HT-29 (cell line): ENCODE results near the gene MED10. TPM values are rescaled to one million over a fixed set of nuclear protein-coding genes. Genes with fewer than 3 reads are reported as not detected.

Experiments used
- DNase-seq: peaks from one replicate; pipeline ENCODE4 v3.0.0-alpha.2; 2015; ENCODE audit warnings: low spot score
- total RNA-seq: library from RNA; depleted of rRNA; stranded (reverse); fragments of >200 nt; shearing (Covaris generic); gene quantifications from 2 replicates; pipeline ENCODE4 v1.2.3, GENCODE V29; 2014; rRNA removed

Gene MED10
- total RNA-seq, 1 experiment from 2014 or later = 18.5 TPM

GRCh38 chr5:6350277-6351090 is 27.9 kb downstream of the MED10 start:
- no peak for DNase-seq

- DNase-seq = no peak
Observed at GRCh38 chr5:6349387-6349786, 29.0 kb downstream of the MED10 start.

- DNase-seq = no peak
Observed at GRCh38 chr5:6348476-6349000, 29.8 kb downstream of the MED10 start.

- DNase-seq = no peak
Observed at GRCh38 chr5:6347673-6348072, 30.7 kb downstream of the MED10 start.

GRCh38 chr5:6347165-6347564 is 31.2 kb downstream of the MED10 start:
- DNase-seq = no peak

- no peak for DNase-seq
Observed at GRCh38 chr5:6344593-6344989, 33.8 kb downstream of the MED10 start.

GRCh38 chr5:6343951-6344592 is 34.3 kb downstream of the MED10 start:
- no peak for DNase-seq

- DNase-seq = no peak
Observed at GRCh38 chr5:6342689-6343315, 35.5 kb downstream of the MED10 start.

GRCh38 chr5:6340100-6340499 is 38.2 kb downstream of the MED10 start:
- DNase-seq = no peak

- DNase-seq = no peak
Observed at GRCh38 chr5:6338871-6339270, 39.5 kb downstream of the MED10 start.

- DNase-seq = no peak
Observed at GRCh38 chr5:6338135-6338534, 40.2 kb downstream of the MED10 start.

- no peak for DNase-seq
Observed at GRCh38 chr5:6333182-6333905, 45.0 kb downstream of the MED10 start.

GRCh38 chr5:6328173-6328572 is 50.2 kb downstream of the MED10 start:
- DNase-seq = peak; percentile 63

GRCh38 chr5:6326776-6327175 is 51.6 kb downstream of the MED10 start:
- DNase-seq = no peak

- DNase-seq = no peak
Observed at GRCh38 chr5:6322163-6322713, 56.1 kb downstream of the MED10 start.

Other genes with a start within 250 kb of the MED10 start
- gene UBE2QL1, start 70.3 kb upstream of the MED10 start, total RNA-seq = not detected in 2 replicates